Panc1 (cell line): Measurements from ENCODE around the gene APOO.

Experiments
- POLR2AphosphoS5 ChIP-seq: IDR thresholded peaks from 2 replicates; pipeline ENCODE4 v1.6.1; 2012; ENCODE audit warnings: mild to moderate bottlenecking, low read depth, low read length, moderate library complexity
- SIN3A ChIP-seq: IDR thresholded peaks from 2 replicates; pipeline ENCODE4 v1.6.1; 2012; ENCODE audit warnings: low read depth, mild to moderate bottlenecking, low read length, moderate library complexity, borderline replicate concordance; ENCODE audit not compliant: insufficient read depth
- TF ChIP-seq, protein P1 (sequence below): fragments of 450-650 bp; IDR thresholded peaks from 2 replicates; pipeline ENCODE4 v1.5.1; 2017; ENCODE audit warnings: mild to moderate bottlenecking
- TF ChIP-seq, protein P2 (sequence below), 2 experiments: IDR thresholded peaks; 2 replicates each; pipeline ENCODE4 v1.6.1; 2011 to 2012; ENCODE audit warnings: low read depth in 2 of 2, control low read depth in 1 of 2, low read length in 1 of 2, mild to moderate bottlenecking in 1 of 2, moderate library complexity in 1 of 2; ENCODE audit not compliant: insufficient read depth in 1 of 2

DNA sequence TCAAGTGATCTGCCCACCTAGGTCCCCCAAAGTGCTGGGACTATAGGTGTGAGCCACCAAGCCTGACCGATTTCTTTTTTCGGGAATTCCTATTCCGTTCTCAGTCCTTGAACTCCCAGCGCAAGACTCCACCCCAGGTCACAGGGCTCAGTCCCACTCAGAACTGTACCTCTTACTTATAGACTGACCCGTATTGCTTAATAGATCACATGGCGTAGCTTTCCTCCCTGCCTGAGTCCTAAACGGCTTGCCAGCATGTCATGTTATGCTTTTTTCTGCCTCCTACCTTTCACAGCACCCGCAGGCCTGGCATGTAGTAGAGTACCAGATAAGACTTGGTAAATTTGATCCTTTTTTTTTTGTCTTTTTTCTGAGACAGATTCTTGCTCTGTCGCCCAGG lies 102.3 kb downstream of the APOO start:
- TF ChIP-seq, protein P1, sequence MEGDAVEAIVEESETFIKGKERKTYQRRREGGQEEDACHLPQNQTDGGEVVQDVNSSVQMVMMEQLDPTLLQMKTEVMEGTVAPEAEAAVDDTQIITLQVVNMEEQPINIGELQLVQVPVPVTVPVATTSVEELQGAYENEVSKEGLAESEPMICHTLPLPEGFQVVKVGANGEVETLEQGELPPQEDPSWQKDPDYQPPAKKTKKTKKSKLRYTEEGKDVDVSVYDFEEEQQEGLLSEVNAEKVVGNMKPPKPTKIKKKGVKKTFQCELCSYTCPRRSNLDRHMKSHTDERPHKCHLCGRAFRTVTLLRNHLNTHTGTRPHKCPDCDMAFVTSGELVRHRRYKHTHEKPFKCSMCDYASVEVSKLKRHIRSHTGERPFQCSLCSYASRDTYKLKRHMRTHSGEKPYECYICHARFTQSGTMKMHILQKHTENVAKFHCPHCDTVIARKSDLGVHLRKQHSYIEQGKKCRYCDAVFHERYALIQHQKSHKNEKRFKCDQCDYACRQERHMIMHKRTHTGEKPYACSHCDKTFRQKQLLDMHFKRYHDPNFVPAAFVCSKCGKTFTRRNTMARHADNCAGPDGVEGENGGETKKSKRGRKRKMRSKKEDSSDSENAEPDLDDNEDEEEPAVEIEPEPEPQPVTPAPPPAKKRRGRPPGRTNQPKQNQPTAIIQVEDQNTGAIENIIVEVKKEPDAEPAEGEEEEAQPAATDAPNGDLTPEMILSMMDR: no peak
- TF ChIP-seq POLR2AphosphoS5: no peak
- TF ChIP-seq, protein P2, sequence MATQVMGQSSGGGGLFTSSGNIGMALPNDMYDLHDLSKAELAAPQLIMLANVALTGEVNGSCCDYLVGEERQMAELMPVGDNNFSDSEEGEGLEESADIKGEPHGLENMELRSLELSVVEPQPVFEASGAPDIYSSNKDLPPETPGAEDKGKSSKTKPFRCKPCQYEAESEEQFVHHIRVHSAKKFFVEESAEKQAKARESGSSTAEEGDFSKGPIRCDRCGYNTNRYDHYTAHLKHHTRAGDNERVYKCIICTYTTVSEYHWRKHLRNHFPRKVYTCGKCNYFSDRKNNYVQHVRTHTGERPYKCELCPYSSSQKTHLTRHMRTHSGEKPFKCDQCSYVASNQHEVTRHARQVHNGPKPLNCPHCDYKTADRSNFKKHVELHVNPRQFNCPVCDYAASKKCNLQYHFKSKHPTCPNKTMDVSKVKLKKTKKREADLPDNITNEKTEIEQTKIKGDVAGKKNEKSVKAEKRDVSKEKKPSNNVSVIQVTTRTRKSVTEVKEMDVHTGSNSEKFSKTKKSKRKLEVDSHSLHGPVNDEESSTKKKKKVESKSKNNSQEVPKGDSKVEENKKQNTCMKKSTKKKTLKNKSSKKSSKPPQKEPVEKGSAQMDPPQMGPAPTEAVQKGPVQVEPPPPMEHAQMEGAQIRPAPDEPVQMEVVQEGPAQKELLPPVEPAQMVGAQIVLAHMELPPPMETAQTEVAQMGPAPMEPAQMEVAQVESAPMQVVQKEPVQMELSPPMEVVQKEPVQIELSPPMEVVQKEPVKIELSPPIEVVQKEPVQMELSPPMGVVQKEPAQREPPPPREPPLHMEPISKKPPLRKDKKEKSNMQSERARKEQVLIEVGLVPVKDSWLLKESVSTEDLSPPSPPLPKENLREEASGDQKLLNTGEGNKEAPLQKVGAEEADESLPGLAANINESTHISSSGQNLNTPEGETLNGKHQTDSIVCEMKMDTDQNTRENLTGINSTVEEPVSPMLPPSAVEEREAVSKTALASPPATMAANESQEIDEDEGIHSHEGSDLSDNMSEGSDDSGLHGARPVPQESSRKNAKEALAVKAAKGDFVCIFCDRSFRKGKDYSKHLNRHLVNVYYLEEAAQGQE (IDR thresholded peaks at IDR 0.05; ENCODE audit: insufficient read depth in 1 of 2, low read depth in 2 of 2, low read length in 1 of 2): no peak
- no peak for TF ChIP-seq SIN3A
